ENCODE measurements around the gene RTEL1. TPM values are rescaled to one million over a fixed set of nuclear protein-coding genes. Genes with fewer than 3 reads are reported as not detected.
A peak's percentile ranks its signal among the peaks of the same experiment; 100 is the strongest.

RTEL1 gene
- total and polyA plus RNA-seq, 9 of the 15 experiments (the other 6 are each of a cell fraction or from before 2014, with no cell fraction given), result 0.36 to 61.0 (median 17.9) TPM

DNA sequence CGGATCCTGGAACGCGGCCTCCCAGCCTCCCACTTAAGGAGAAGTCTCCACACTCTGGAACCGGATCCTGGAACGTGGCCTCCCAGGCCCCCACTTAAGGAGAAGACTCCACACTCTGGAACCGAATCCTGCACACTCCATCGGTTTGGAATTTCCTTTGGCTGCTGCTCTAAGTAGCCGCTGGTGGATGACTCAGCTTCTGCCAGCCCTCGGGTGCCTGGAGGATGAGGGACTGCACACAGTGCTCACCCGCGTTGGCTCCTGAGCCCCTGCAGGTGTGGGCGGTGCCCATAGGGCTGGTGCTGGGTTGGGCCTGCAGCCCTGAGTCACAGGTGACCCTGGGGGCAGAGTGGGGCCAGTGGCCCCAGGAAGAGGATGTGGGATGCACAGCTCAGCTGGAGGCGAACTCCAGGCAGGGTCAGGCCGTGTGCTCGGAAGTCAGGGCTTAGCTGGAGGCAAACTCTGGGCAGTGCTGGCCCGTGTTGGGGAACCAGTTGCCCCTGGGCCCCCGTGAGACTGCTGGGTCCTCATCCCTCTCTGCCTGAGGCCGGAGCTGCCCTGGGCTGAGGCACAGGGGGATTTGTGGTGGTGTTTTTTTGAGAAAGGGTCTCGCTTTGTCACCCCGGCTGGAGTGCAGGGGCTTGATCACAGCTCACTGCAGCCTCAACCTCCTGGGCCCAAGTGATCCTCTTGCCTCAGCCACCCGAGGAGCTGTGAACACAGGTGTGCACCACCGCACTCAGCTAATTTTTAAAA is 24.4 kb downstream of the RTEL1 start:
- Histone ChIP-seq H3K4me2 (ENCODE audit: insufficient read depth, low read length) (no peak overlapping the region), H3K9ac (ENCODE audit: insufficient read depth in 1 of 2, low read depth in 2 of 2, low read length in 2 of 2) (peak overlapping the region in 1 of 2 experiments; percentile 78; a peak in 2 of 4 replicates), H3K27ac (ENCODE audit: extremely low read depth, low read depth, low read length) (no peak overlapping the region), H3K4me1 (replicated peaks in 1 of 2; ENCODE audit: control insufficient read depth in 2 of 2, insufficient read depth in 2 of 2, low read length in 2 of 2) (peaks cover 9 to 56% of the 10 kb centered on the region in 2 experiments), H3K27me3 (ENCODE audit: control insufficient read depth in 2 of 2, insufficient read depth in 2 of 2, low read length in 2 of 2) (no peaks in the 10 kb centered on the region), H3K36me3 (ENCODE audit: control insufficient read depth, insufficient read depth, low read length) (peaks cover 57% of the 10 kb centered on the region; the same call in 2 of the 3 replicates), H3K9me1 (ENCODE audit: control insufficient read depth, insufficient read depth, low read length) (no peaks in the 10 kb centered on the region), H3K9me3 (replicated peaks; ENCODE audit: control insufficient read depth, insufficient read depth, low read depth, low read length) (no peaks in the 10 kb centered on the region), H3K4me3 (no peak overlapping the region), H2AFZ (ENCODE audit: low read depth, low read length) (no peak overlapping the region), H3K79me2 (ENCODE audit: control insufficient read depth, insufficient read depth, low read length) (no peaks in the 10 kb centered on the region), H4K20me1 (replicated peaks; ENCODE audit: control insufficient read depth, insufficient read depth, low read length) (no peaks in the 10 kb centered on the region)
- ChIA-PET POLR2A (interaction anchor here (0.6 to 2.1 kb wide), 7 partner anchors 9 to 398 kb away, joined by 3 to 7 read pairs (median 3); no protein-coding TSS in a partner anchor), CTCF (ENCODE audit: low intra/inter-chr PET ratio) (no interaction called here)
- intact Hi-C loops (cut with micrococcal nuclease), result no loop called here
- in situ Hi-C loops (cut with MboI), result no loop called here
- no peak for FAIRE-seq
- TF ChIP-seq, protein P1, sequence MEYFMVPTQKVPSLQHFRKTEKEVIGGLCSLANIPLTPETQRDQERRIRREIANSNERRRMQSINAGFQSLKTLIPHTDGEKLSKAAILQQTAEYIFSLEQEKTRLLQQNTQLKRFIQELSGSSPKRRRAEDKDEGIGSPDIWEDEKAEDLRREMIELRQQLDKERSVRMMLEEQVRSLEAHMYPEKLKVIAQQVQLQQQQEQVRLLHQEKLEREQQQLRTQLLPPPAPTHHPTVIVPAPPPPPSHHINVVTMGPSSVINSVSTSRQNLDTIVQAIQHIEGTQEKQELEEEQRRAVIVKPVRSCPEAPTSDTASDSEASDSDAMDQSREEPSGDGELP (CRISPR knock-in tag; IDR thresholded peaks at IDR 0.05; ENCODE audit: borderline replicate concordance), result peak; percentile 40; the same call in 1 of the 2 replicates
- peak; percentile 27; the same call in 1 of the 2 replicates for TF ChIP-seq EGR1 (conservative IDR thresholded peaks at IDR 0.05)
- peak; percentile 30; the same call in 1 of the 2 replicates for TF ChIP-seq FOSL1 (tag; conservative IDR thresholded peaks at IDR 0.05)
- TF ChIP-seq PRPF4 (IDR thresholded peaks at IDR 0.05; ENCODE audit: insufficient read depth, low read depth, low read length, poor library complexity, severe bottlenecking), result no peak
- TF ChIP-seq POLR2G (IDR thresholded peaks at IDR 0.05; ENCODE audit: low read depth, low read length), result peak; percentile 69
- TF ChIP-seq KAT8 (IDR thresholded peaks at IDR 0.05; ENCODE audit: low read depth), result no peak
- peak; percentile 10; the same call in 1 of the 2 replicates for TF ChIP-seq NFE2 (IDR thresholded peaks at IDR 0.05; ENCODE audit: low read depth)
- BruUV-seq (replicated peaks), result no TSS peak
- ATAC-seq, result peak; percentile 13; the same call in 2 of the 3 replicates
- no peak for DNase-seq (ENCODE audit: extremely low read depth in 1 of 4, low spot score in 3 of 4)
- 75% methylated on average over 17 of the region's 22 CpGs for WGBS (ENCODE audit: insufficient coverage, low coverage, missing lambda C conversion rate)
